Right lobe of liver (tissue), 4 donors: Measurements from ENCODE around the gene BABAM1.

Source experiments
- POLR2A ChIP-seq: fragments of 450-650 bp; IDR thresholded peaks from one replicate; pipeline ENCODE4 v1.6.1; 2017; ENCODE audit warnings: antibody characterized with exemption, mild to moderate bottlenecking
- TF ChIP-seq, protein P1 (sequence below), 4 donors: fragments of 200-600 bp in 3 of 4; fragments of 450-650 bp in 1 of 4; IDR thresholded peaks; one replicate each; pipeline versions ENCODE4 v1.5.1 to v1.8.0; 2016 to 2022; ENCODE audit warnings: antibody characterized with exemption in 4 of 4, mild to moderate bottlenecking in 2 of 4
- donor health status: DM: no; HTN: no; CAD: no.
- donor health status: DM: no; HTN: no; CAD: no.
- donor health status: DM: no; HTN: yes; CAD: no.

DNA sequence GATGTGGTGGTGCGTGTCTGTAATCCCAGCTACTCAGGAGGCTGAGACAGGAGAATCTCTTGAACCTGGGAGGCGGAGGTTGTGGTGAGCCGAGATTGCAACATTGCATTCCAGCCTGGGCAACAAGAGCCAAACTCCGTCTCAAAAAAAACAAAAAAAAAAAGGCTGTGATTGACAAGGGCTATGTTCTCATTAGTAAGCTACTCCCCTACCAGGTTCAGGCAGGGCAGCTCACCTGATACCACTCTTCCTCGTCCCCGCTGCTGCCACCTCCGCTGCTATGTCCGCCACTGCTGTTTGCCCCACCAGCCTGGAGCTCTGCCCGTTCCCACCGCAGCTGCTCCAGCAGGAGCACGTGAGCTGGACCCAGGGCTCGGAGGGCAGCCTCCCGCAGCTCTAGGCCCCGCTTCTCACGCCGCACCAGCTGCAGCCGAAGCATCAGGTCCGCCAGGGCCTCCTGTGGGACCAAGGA lies 12.1 kb upstream of the BABAM1 start:
- TF ChIP-seq POLR2A: no peak
- TF ChIP-seq, protein P1, sequence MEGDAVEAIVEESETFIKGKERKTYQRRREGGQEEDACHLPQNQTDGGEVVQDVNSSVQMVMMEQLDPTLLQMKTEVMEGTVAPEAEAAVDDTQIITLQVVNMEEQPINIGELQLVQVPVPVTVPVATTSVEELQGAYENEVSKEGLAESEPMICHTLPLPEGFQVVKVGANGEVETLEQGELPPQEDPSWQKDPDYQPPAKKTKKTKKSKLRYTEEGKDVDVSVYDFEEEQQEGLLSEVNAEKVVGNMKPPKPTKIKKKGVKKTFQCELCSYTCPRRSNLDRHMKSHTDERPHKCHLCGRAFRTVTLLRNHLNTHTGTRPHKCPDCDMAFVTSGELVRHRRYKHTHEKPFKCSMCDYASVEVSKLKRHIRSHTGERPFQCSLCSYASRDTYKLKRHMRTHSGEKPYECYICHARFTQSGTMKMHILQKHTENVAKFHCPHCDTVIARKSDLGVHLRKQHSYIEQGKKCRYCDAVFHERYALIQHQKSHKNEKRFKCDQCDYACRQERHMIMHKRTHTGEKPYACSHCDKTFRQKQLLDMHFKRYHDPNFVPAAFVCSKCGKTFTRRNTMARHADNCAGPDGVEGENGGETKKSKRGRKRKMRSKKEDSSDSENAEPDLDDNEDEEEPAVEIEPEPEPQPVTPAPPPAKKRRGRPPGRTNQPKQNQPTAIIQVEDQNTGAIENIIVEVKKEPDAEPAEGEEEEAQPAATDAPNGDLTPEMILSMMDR (IDR thresholded peaks at IDR 0.05): no peak
